ENCODE results near the gene ACSS2. TPM values are rescaled to one million over a fixed set of nuclear protein-coding genes. Genes with fewer than 3 reads are reported as not detected.

ACSS2 gene
- total RNA-seq, 1 donor = 32.3 TPM

GRCh38 chr20:34921436-34921835 lies 45.0 kb downstream of the ACSS2 start:
- TF ChIP-seq, protein P1, sequence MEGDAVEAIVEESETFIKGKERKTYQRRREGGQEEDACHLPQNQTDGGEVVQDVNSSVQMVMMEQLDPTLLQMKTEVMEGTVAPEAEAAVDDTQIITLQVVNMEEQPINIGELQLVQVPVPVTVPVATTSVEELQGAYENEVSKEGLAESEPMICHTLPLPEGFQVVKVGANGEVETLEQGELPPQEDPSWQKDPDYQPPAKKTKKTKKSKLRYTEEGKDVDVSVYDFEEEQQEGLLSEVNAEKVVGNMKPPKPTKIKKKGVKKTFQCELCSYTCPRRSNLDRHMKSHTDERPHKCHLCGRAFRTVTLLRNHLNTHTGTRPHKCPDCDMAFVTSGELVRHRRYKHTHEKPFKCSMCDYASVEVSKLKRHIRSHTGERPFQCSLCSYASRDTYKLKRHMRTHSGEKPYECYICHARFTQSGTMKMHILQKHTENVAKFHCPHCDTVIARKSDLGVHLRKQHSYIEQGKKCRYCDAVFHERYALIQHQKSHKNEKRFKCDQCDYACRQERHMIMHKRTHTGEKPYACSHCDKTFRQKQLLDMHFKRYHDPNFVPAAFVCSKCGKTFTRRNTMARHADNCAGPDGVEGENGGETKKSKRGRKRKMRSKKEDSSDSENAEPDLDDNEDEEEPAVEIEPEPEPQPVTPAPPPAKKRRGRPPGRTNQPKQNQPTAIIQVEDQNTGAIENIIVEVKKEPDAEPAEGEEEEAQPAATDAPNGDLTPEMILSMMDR (IDR thresholded peaks at IDR 0.05; ENCODE audit: insufficient read depth, low read length) = no peak
- H3K4me3 ChIP-seq (ENCODE audit: low read depth, low read length) = no peak overlapping the region
- no peak for DNase-seq (ENCODE audit: low read depth)

GRCh38 chr20:34922654-34923381 lies 46.4 kb downstream of the ACSS2 start:
- DNase-seq (ENCODE audit: low read depth) = peak; percentile 87
- TF ChIP-seq, protein P1 (IDR thresholded peaks at IDR 0.05; ENCODE audit: insufficient read depth, low read length) = no peak
- no peak overlapping the region for H3K4me3 ChIP-seq (ENCODE audit: low read depth, low read length)

GRCh38 chr20:34923414-34923813 lies 47.0 kb downstream of the ACSS2 start:
- TF ChIP-seq, protein P1 (IDR thresholded peaks at IDR 0.05; ENCODE audit: insufficient read depth, low read length) = no peak
- no peak overlapping the region for H3K4me3 ChIP-seq (ENCODE audit: low read depth, low read length)
- no peak for DNase-seq (ENCODE audit: low read depth)

DNA sequence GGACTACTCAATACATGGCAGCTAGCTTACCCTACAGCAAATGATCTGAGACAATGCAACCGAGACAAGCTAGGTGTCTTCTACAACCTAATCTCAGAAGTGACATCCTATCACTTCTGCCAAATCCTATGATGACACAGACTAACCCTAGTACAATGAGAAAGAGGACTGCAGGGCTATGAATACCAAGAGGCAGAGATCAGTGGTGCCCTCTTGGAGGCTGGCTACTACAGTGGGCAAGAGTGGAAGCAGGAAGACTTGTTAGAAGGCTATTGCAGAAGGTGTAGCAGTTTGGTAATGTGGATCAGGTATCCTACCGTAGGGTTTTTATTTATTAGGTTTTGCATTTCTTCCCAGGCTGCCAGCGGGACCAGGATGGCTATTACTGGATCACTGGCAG lies 48.9 kb downstream of the ACSS2 start:
- TF ChIP-seq, protein P1 (IDR thresholded peaks at IDR 0.05; ENCODE audit: insufficient read depth, low read length) = no peak
- H3K4me3 ChIP-seq (ENCODE audit: low read depth, low read length) = no peak overlapping the region
- no peak for DNase-seq (ENCODE audit: low read depth)

GRCh38 chr20:34925981-34926380 lies 49.6 kb downstream of the ACSS2 start:
- TF ChIP-seq, protein P1 (IDR thresholded peaks at IDR 0.05; ENCODE audit: insufficient read depth, low read length) = no peak

GRCh38 chr20:34926581-34926980 lies 50.2 kb downstream of the ACSS2 start:
- no peak overlapping the region for H3K4me3 ChIP-seq (ENCODE audit: low read depth, low read length)
- no peak for DNase-seq (ENCODE audit: low read depth)
- TF ChIP-seq, protein P1 (IDR thresholded peaks at IDR 0.05; ENCODE audit: insufficient read depth, low read length) = no peak

More at GRCh38 chr20:34925981-34926380, 49.6 kb downstream of the ACSS2 start:
- DNase-seq (ENCODE audit: low read depth) = no peak
- no peak overlapping the region for H3K4me3 ChIP-seq (ENCODE audit: low read depth, low read length)

- no peak for DNase-seq (ENCODE audit: low read depth)
- TF ChIP-seq, protein P1 (IDR thresholded peaks at IDR 0.05; ENCODE audit: insufficient read depth, low read length) = no peak
- no peak overlapping the region for H3K4me3 ChIP-seq (ENCODE audit: low read depth, low read length)
Measured at GRCh38 chr20:34927736-34928135, 51.3 kb downstream of the ACSS2 start.

Data from fibroblast of the aortic adventitia (primary cell).